Left ventricle myocardium inferior (tissue), 1 donor: ENCODE results near the gene NOX4. TPM values are rescaled to one million over a fixed set of nuclear protein-coding genes. Genes with fewer than 3 reads are reported as not detected.

Experiments
- DNase-seq: peaks from one replicate; pipeline ENCODE4 v3.0.0-alpha.2; 2020
- H3K27ac ChIP-seq: fragments of 200-600 bp; replicated peaks from 2 replicates; pipeline ENCODE4 v1.8.0; 2021
- H3K27me3 ChIP-seq: fragments of 200-600 bp; 2 replicates; pipeline ENCODE4 v1.8.0; 2021; ENCODE audit warnings: low read depth
- H3K36me3 ChIP-seq: fragments of 200-600 bp; 2 replicates; pipeline ENCODE4 v1.8.0; 2021
- H3K4me1 ChIP-seq: fragments of 200-600 bp; 2 replicates; pipeline ENCODE4 v1.8.0; 2021
- H3K4me3 ChIP-seq: fragments of 200-600 bp; 2 replicates; pipeline ENCODE4 v1.8.0; 2021; ENCODE audit warnings: mild to moderate bottlenecking, moderate library complexity
- H3K9me3 ChIP-seq: fragments of 200-600 bp; replicated peaks from 2 replicates; pipeline ENCODE4 v1.8.0; 2021
- CTCF ChIP-seq: fragments of 200-600 bp; IDR thresholded peaks from 2 replicates; pipeline ENCODE4 v1.8.0; 2021; ENCODE audit warnings: antibody characterized with exemption, mild to moderate bottlenecking, borderline replicate concordance
- intact Hi-C: fragments of 100-400 bp; cut with micrococcal nuclease; formaldehyde crosslinking; loops from one replicate; pipeline ENCODE4 v1.11.0; 2022
- long read RNA-seq: library from polyadenylated mRNA; unstranded; transcript quantifications from one replicate; pipeline ENCODE4 v2.0.0, GENCODE V29; 2021
- total RNA-seq: library from RNA; stranded (reverse); fragmentation: NEBNext Ultra II Directional; extraction: Animal tissue kit (Norgen Biotek cat#: 25700); gene quantifications from one replicate; pipeline ENCODE4 v1.2.1, GENCODE V29; 2021
- donor health status: DM: no; HTN: yes; CAD: no; lungs with severe emphysema.

Gene NOX4
- 3.5 TPM for total RNA-seq
- long read RNA-seq, partial matches to known transcripts, result 0 of 2 reads
- long read RNA-seq, other reads (novel, unspliced or antisense), result 1 of 2 reads

DNA sequence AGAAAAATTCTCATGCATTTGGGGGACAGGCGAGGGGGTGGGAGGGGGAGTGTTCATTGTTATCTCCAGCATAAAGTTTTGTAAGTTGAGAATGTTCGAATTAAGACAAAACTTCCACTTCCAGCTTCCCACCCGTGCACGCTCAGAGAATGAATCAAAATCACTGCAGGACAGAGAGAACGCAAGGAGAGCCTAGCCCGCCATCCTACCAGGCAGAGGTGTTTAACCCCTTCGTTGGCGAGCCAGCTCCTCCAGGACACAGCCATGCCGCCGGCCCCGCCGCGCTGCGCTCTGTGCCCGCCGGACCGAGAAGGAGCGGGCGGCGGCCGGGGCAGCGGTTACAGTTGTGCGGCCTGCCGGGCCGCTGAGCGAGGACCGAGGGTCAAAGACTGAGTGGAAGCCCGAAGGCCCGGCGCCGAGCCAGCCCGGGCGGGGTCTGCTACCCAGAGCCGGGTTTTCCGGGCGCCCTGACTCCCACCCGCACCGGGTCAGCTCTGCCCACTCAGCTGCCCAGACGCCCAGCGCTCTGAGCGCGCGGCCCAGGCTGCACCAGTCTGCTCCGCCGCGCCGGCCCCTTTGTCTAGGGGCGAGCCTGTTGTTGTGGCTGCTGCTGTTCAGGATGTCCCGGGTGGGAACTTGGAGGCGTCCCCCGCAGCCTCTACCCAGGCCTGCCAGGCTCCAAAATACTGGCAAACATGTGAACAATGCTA is at the start of gene NOX4:
Gene NOX4 (minus strand): TSS at position 395 of the 710 bp plus-strand sequence. CDS start 129 bp downstream, at position 266.
- DNase-seq, result peak; percentile 55
- intact Hi-C loops, result no loop called here
- H3K4me1 ChIP-seq, result peaks cover 6% of the 10 kb centered on the region
- peaks cover 35% of the 10 kb centered on the region for H3K27me3 ChIP-seq
- H3K9me3 ChIP-seq, result no peaks in the 10 kb centered on the region
- peak within 1 kb of the TSS; percentile 76 for H3K27ac ChIP-seq
- H3K4me3 ChIP-seq, result peak within 1 kb of the TSS; percentile 69
- no peak for TF ChIP-seq CTCF
- no peaks in the 10 kb centered on the region for H3K36me3 ChIP-seq

DNA sequence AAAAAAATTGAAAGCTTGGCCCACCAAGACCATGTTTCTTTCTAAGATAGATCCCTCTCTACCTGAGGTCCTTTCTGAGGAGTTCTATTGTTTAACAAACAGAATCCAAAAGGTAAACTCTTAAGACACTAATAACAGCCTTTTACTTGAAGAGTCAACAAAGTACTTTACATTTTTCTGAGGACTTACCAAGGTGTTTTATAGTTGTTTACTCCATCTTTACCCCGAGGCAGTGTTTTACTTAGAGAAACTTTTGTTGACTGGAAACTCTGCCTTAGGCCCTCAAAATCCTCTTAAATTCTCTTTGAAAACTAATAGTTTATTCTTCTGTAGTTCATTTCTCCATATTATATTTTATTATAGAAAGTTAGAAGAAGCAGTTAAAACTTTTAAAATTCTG is 49.7 kb upstream of the NOX4 start:
- no peaks in the 10 kb centered on the region for H3K9me3 ChIP-seq
- no peak overlapping the region for H3K4me3 ChIP-seq
- no peak overlapping the region for H3K27ac ChIP-seq
- intact Hi-C loops, result no loop called here
- DNase-seq, result no peak
- no peaks in the 10 kb centered on the region for H3K27me3 ChIP-seq
- TF ChIP-seq CTCF, result no peak
- H3K36me3 ChIP-seq, result no peaks in the 10 kb centered on the region
- H3K4me1 ChIP-seq, result no peaks in the 10 kb centered on the region

DNA sequence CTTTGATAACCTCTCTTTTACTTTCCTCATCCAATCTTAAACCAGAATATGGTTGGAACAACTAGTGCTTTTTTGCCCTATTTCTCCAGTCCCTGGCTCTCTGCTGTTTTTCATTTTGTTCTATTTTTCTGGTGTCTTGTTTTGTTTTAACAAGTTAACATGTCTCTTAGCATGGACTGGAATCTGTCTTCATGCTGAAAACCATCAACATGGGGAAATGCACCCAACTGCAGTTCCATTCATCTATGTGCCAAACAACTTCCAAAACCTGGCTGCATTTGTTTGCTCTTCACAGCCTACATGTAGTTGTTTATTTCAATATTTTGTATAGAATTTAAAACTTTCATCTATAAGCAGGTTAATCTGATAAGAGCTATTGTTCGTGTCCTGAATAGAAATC is 46.8 kb upstream of the NOX4 start:
- H3K27me3 ChIP-seq, result no peaks in the 10 kb centered on the region
- no peak for TF ChIP-seq CTCF
- no peak overlapping the region for H3K4me3 ChIP-seq
- no peaks in the 10 kb centered on the region for H3K36me3 ChIP-seq
- intact Hi-C loops, result no loop called here
- no peak for DNase-seq
- H3K27ac ChIP-seq, result no peak overlapping the region
- H3K4me1 ChIP-seq, result no peaks in the 10 kb centered on the region
- no peaks in the 10 kb centered on the region for H3K9me3 ChIP-seq

DNA sequence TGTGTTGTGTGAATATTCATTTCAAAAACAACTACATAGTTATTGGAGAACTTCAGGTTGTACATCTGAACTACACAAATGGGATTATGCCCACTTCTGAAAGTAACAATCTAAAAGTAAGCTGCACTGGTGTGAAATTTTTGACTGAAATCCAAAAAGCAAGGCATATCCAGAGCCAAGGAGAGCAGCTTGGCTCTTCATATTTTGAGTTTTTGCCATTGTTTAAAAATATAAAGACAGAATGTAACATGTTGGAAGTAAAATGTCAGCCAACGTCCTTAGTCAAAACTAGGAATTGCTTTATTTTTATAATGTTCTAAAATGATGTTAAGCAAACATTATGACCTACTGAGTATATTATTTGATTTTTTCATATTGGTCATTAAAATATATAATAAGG is 45.8 kb upstream of the NOX4 start:
- intact Hi-C loops, result no loop called here
- no peaks in the 10 kb centered on the region for H3K9me3 ChIP-seq
- no peak for TF ChIP-seq CTCF
- H3K27ac ChIP-seq, result no peak overlapping the region
- no peaks in the 10 kb centered on the region for H3K4me1 ChIP-seq
- no peak for DNase-seq
- H3K27me3 ChIP-seq, result no peaks in the 10 kb centered on the region
- H3K4me3 ChIP-seq, result no peak overlapping the region
- no peaks in the 10 kb centered on the region for H3K36me3 ChIP-seq

GRCh38 chr11:89535221-89535620 is 44.0 kb upstream of the NOX4 start:
- Histone ChIP-seq H3K9me3 (no peaks in the 10 kb centered on the region), H3K4me1 (no peaks in the 10 kb centered on the region), H3K27me3 (no peaks in the 10 kb centered on the region), H3K4me3 (no peak overlapping the region), H3K36me3 (no peaks in the 10 kb centered on the region), H3K27ac (no peak overlapping the region)
- DNase-seq, result no peak
- no peak for TF ChIP-seq CTCF
- intact Hi-C loops, result no loop called here
